H1 (cell line): ENCODE results near the gene HAO2. TPM values are rescaled to one million over a fixed set of nuclear protein-coding genes. Genes with fewer than 3 reads are reported as not detected.

Experiments
- CTCF ChIA-PET: fragments of 300-600 bp; sonication (Branson Sonifier 250); formaldehyde crosslinking; loops from one replicate; lab custom pipeline; 2021; ENCODE audit not compliant: partially characterized antibody; lab: Charles Lee
- POLR2A ChIA-PET: fragments of 300-600 bp; sonication (Branson Sonifier 250); formaldehyde crosslinking; loops from one replicate; lab custom pipeline; 2021; ENCODE audit warnings: inconsistent platforms; ENCODE audit not compliant: partially characterized antibody; lab: Charles Lee
- DNase-seq, 2 experiments: peaks; one replicate each; pipeline versions ENCODE4 v3.0.0 to v3.0.0-alpha.2; 2010 to 2022; ENCODE audit warnings: low spot score in 2 of 2, low read depth in 1 of 2, mixed read lengths in 1 of 2
- FAIRE-seq: peaks from 2 replicates; lab custom pipeline; 2011; peaks lifted over from hg19 to GRCh38; lab: Jason Lieb, UNC
- H2AFZ ChIP-seq: 2 replicates; pipeline ENCODE4 v1.8.1; 2012; ENCODE audit warnings: low read length, inconsistent platforms
- H2AK5ac ChIP-seq: 2 replicates; pipeline ENCODE4 v1.6.1; 2013; ENCODE audit warnings: low read depth, low read length
- H2BK120ac ChIP-seq: replicated peaks from 2 replicates; pipeline ENCODE3; 2013; ENCODE audit warnings: low read depth, low read length, inconsistent platforms
- H2BK12ac ChIP-seq: 2 replicates; pipeline ENCODE4 v1.6.1; 2013; ENCODE audit warnings: low read depth, low read length
- H2BK15ac ChIP-seq: 2 replicates; pipeline ENCODE4 v1.6.1; 2013; ENCODE audit warnings: low read length
- H2BK20ac ChIP-seq: 2 replicates; pipeline ENCODE4 v1.6.1; 2013; ENCODE audit warnings: low read length
- H2BK5ac ChIP-seq: 2 replicates; pipeline ENCODE4 v1.6.1; 2013; ENCODE audit warnings: low read depth, low read length
- H3K14ac ChIP-seq: 2 replicates; pipeline ENCODE4 v1.6.1; 2013; ENCODE audit warnings: inconsistent platforms; ENCODE audit not compliant: insufficient read length
- H3K18ac ChIP-seq: 2 replicates; pipeline ENCODE4 v1.6.1; 2013; ENCODE audit warnings: low read length; ENCODE audit errors: extremely low read depth
- H3K23ac ChIP-seq: 2 replicates; pipeline ENCODE4 v1.6.1; 2013; ENCODE audit warnings: inconsistent platforms; ENCODE audit not compliant: insufficient read length
- H3K23me2 ChIP-seq: 2 replicates; pipeline ENCODE4 v1.6.1; 2013; ENCODE audit warnings: low read depth, low read length
- H3K27ac ChIP-seq: 2 replicates; pipeline ENCODE4 v1.6.1; 2011; ENCODE audit warnings: low read depth, low read length, inconsistent platforms
- H3K27me3 ChIP-seq, 4 experiments: replicated peaks in 1 of 4; 1 replicate in 1 of 4; 2 replicates in 3 of 4; pipeline versions ENCODE4 v1.6.1 to v1.8.1; 2011 to 2013; ENCODE audit warnings: low read length in 3 of 4, mild to moderate bottlenecking in 3 of 4, inconsistent platforms in 2 of 4, mixed read lengths in 2 of 4, moderate library complexity in 1 of 4; ENCODE audit not compliant: control insufficient read depth in 3 of 4, insufficient read depth in 3 of 4; ENCODE audit errors: extremely low read depth in 1 of 4
- H3K36me3 ChIP-seq, 4 experiments: 2 replicates each; pipeline versions ENCODE4 v1.6.1 to v1.8.1; 2011 to 2013; ENCODE audit warnings: mild to moderate bottlenecking in 4 of 4, low read length in 3 of 4, moderate library complexity in 2 of 4, control low read depth in 1 of 4, inconsistent platforms in 1 of 4; ENCODE audit not compliant: insufficient read depth in 4 of 4, control insufficient read depth in 2 of 4
- H3K4ac ChIP-seq: replicated peaks from 2 replicates; pipeline ENCODE3; 2013; ENCODE audit warnings: low read length, low read depth, mixed read lengths, inconsistent platforms; ENCODE audit not compliant: insufficient read length
- H3K4me1 ChIP-seq, 4 experiments: replicated peaks in 1 of 4; 1 replicate in 1 of 4; 2 replicates in 3 of 4; pipeline versions ENCODE4 v1.6.1 to v1.8.1; 2011 to 2013; ENCODE audit warnings: low read length in 3 of 4, inconsistent platforms in 2 of 4, mixed read lengths in 1 of 4; ENCODE audit not compliant: insufficient read depth in 4 of 4, control insufficient read depth in 3 of 4
- H3K4me2 ChIP-seq, 2 experiments: 2 replicates each; pipeline versions ENCODE4 v1.6.1 to v1.8.1; 2011 to 2013; ENCODE audit warnings: low read depth in 2 of 2, low read length in 2 of 2, control low read depth in 1 of 2, inconsistent platforms in 1 of 2, mild to moderate bottlenecking in 1 of 2; ENCODE audit not compliant: insufficient read depth in 1 of 2
- H3K4me3 ChIP-seq, 4 experiments: fragments of 200-600, 300-600 bp in 1 of 4; sonication (generic), shearing (Covaris generic), sonication (Bioruptor Twin) in 1 of 4; 2 replicates each; pipeline versions ENCODE4 v1.5.1 to v1.8.1; 2011 to 2016; ENCODE audit warnings: low read length in 4 of 4, low read depth in 3 of 4, control low read depth in 2 of 4, inconsistent platforms in 2 of 4, mild to moderate bottlenecking in 2 of 4, mixed read lengths in 1 of 4, moderate library complexity in 1 of 4; ENCODE audit not compliant: insufficient read depth in 2 of 4; ENCODE audit errors: extremely low read depth in 1 of 4
- H3K56ac ChIP-seq: replicated peaks from 2 replicates; pipeline ENCODE3; 2013; ENCODE audit warnings: low read depth, mild to moderate bottlenecking, mixed read lengths, low read length, inconsistent platforms; ENCODE audit not compliant: insufficient read length
- H3K79me1 ChIP-seq: 2 replicates; pipeline ENCODE4 v1.6.1; 2013; ENCODE audit warnings: low read depth, low read length, control low read depth
- H3K79me2 ChIP-seq, 2 experiments: 2 replicates each; pipeline versions ENCODE4 v1.6.1 to v1.8.1; 2012 to 2013; ENCODE audit warnings: low read length in 2 of 2, mild to moderate bottlenecking in 2 of 2, inconsistent platforms in 1 of 2; ENCODE audit not compliant: insufficient read depth in 2 of 2, control insufficient read depth in 1 of 2
- H3K9ac ChIP-seq, 4 experiments: replicated peaks in 1 of 4; 1 replicate in 1 of 4; 2 replicates in 3 of 4; pipeline versions ENCODE4 v1.6.1 to v1.8.1; 2011 to 2013; ENCODE audit warnings: low read depth in 3 of 4, low read length in 3 of 4, control low read depth in 2 of 4, mild to moderate bottlenecking in 2 of 4, moderate library complexity in 2 of 4, inconsistent platforms in 1 of 4; ENCODE audit errors: extremely low read depth in 1 of 4
- H3K9me3 ChIP-seq, 2 experiments: 2 replicates each; pipeline versions ENCODE4 v1.6.1 to v1.8.1; 2012 to 2013; ENCODE audit warnings: mild to moderate bottlenecking in 2 of 2, moderate library complexity in 2 of 2, control low read depth in 1 of 2, inconsistent platforms in 1 of 2, low read depth in 1 of 2, low read length in 1 of 2, mixed read lengths in 1 of 2; ENCODE audit not compliant: insufficient read depth in 2 of 2
- H4K20me1 ChIP-seq, 2 experiments: replicated peaks in 1 of 2; 2 replicates each; pipeline versions ENCODE3 to v1.8.1; 2011 to 2013; ENCODE audit warnings: inconsistent platforms in 2 of 2, low read length in 2 of 2, mild to moderate bottlenecking in 1 of 2; ENCODE audit not compliant: insufficient read depth in 2 of 2, control insufficient read depth in 1 of 2
- H4K5ac ChIP-seq: 2 replicates; pipeline ENCODE4 v1.6.1; 2013; ENCODE audit warnings: low read length, low read depth, mixed read lengths, inconsistent platforms; ENCODE audit not compliant: insufficient read length
- H4K8ac ChIP-seq: 2 replicates; pipeline ENCODE4 v1.8.0; 2013; ENCODE audit warnings: mild to moderate bottlenecking, moderate library complexity, low read length, inconsistent platforms; ENCODE audit not compliant: insufficient read depth; ENCODE audit errors: extremely low read depth
- H4K91ac ChIP-seq: replicated peaks from 2 replicates; pipeline ENCODE3; 2013; ENCODE audit warnings: low read length, mixed read lengths, inconsistent platforms; ENCODE audit not compliant: insufficient read length
- POU5F1 ChIP-seq: IDR thresholded peaks from 2 replicates; pipeline ENCODE4 v1.6.1; 2011; ENCODE audit warnings: low read depth, mild to moderate bottlenecking, low read length, moderate library complexity
- TEAD4 ChIP-seq: IDR thresholded peaks from 2 replicates; pipeline ENCODE4 v1.6.1; 2012; ENCODE audit warnings: low read depth, low read length, inconsistent platforms, mixed read lengths
- WGBS, 2 experiments: shearing (Covaris generic) in 1 of 2; methylation state at CpG; one replicate each; pipeline versions ENCODE4 v1.1.6 to v1.1.7; 2013 to 2015; ENCODE audit warnings: low lambda C conversion rate in 2 of 2, mixed read lengths in 2 of 2, inconsistent platforms in 1 of 2, low coverage in 1 of 2, missing lambda C conversion rate in 1 of 2; ENCODE audit not compliant: insufficient replicate concordance in 2 of 2, insufficient coverage in 1 of 2, insufficient read length in 1 of 2; ENCODE audit errors: extremely low coverage in 1 of 2, missing lambda C conversion rate in 1 of 2; 5-methylcytosine and 5-hydroxymethylcytosine counted together
- polyA plus RNA-seq, 7 experiments: library from polyadenylated mRNA; depleted of rRNA in 3 of 7; stranded (reverse) in 5 of 7; unstranded in 2 of 7; fragments of >200 nt in 5 of 7; fragments of 200-250 nt in 2 of 7; gene quantifications; 1 replicate in 5 of 7; 2 replicates in 1 of 7; 4 replicates in 1 of 7; pipeline versions ENCODE4 v1.2.1 to v1.2.3, GENCODE V29; 2011 to 2013; ENCODE audit warnings: missing spikeins in 2 of 7, mixed read lengths in 2 of 7
- total RNA-seq: library from RNA; stranded (reverse); fragmentation: NEBNext Ultra II Directional; extraction: Animal tissue kit (Norgen Biotek cat#: 25700); gene quantifications from 2 replicates; pipeline ENCODE4 v1.2.1, GENCODE V29; 2021

The HAO2 gene
- total and polyA plus RNA-seq, 2 of the 8 experiments (the other 6 are each of a cell fraction or from before 2014, with no cell fraction given) = not detected

GRCh38 chr1:119397986-119398385 lies 29.4 kb downstream of the HAO2 start:
- Histone ChIP-seq H3K4me2 (no peak overlapping the region), H2BK5ac (no peak overlapping the region), H3K4me1 (no peaks in the 10 kb centered on the region), H3K56ac (no peak overlapping the region), H3K27ac (no peak overlapping the region), H3K36me3 (no peaks in the 10 kb centered on the region), H3K14ac (no peak overlapping the region), H2AFZ (no peak overlapping the region), H2BK12ac (no peak overlapping the region), H3K9ac (no peak overlapping the region), H3K27me3 (no peaks in the 10 kb centered on the region), H3K79me1 (no peaks in the 10 kb centered on the region), H3K18ac (no peak overlapping the region), H3K4me3 (no peak overlapping the region), H3K23me2 (no peaks in the 10 kb centered on the region), H4K20me1 (no peaks in the 10 kb centered on the region), H4K8ac (no peak overlapping the region), H4K5ac (no peak overlapping the region), H2BK15ac (no peak overlapping the region), H2BK20ac (no peak overlapping the region), H3K23ac (no peak overlapping the region), H3K9me3 (no peaks in the 10 kb centered on the region), H2BK120ac (no peak overlapping the region), H4K91ac (no peak overlapping the region), H3K4ac (no peak overlapping the region), H3K79me2 (no peaks in the 10 kb centered on the region), H2AK5ac (no peak overlapping the region)
- DNase-seq (no peak), FAIRE-seq (no peak)
- TF ChIP-seq POU5F1 = no peak
- TF ChIP-seq TEAD4 = no peak
- POLR2A ChIA-PET = no interaction called here
- WGBS, 2 experiments = 87% methylated on average over 3 of the region's 3 CpGs; no CpG with 5 or more reads in 1 of the 2 experiments
- CTCF ChIA-PET = interaction anchor here (0.8 kb wide), 1 partner anchor 27 kb away, joined by 3 read pairs; no protein-coding TSS in a partner anchor
